Measurements from ENCODE around the gene MDM4.
"Not testable (repeated sequence)": the region's sequence is repeated elsewhere in the genome, so short reads cannot be mapped to it uniquely, and the experiment has no call there.

Gene MDM4

GRCh38 chr1:204563780-204564179 lies 47.6 kb downstream of the MDM4 start:
- no peak for DNase-seq

DNA sequence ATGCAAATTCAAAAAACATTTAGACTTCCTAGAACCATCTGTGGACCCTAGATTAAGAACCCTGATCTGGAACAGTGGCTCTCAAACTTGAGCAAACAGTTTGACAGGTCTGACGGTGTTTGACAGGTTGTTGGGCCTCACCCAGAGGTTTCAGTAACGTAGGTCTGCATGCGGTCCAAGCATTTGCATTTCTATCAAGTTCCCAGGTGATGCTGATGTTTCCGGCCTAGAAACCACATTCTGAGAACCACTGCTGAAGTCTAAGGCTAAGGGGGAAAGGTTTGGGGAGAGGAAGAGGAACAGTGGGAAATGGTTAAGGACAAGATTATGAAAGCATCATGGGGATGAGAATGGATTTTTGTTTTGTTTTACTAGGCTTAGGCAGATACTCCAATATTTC lies 48.6 kb downstream of the MDM4 start:
- DNase-seq, result peak; percentile 32

- DNase-seq, result peak; percentile 82
These were observed 49.7 kb downstream of the MDM4 start for GRCh38 chr1:204565617-204566582.

DNA sequence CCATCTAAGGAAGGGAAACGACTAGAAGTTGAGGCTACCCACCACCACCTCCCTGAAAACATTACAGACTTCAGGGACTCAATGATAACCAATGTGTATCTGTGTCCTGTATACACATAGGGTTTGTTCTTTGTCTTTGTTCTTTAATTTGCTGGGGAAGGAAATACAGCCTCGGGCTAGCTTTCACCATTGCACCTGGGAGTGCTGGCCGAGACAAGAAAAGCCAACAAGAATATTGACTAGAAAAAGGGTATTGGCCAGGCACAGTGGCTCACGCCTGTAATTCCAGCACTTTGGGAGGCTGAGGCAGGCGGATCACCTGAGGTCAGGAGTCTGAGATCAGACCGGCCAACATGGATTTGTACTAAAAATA lies 50.4 kb downstream of the MDM4 start:
- DNase-seq, result no peak

GRCh38 chr1:204567071-204567470 lies 50.9 kb downstream of the MDM4 start:
- DNase-seq, result no peak

- DNase-seq, result no peak
These were observed 52.5 kb downstream of the MDM4 start for GRCh38 chr1:204568576-204569315.

- no peak for DNase-seq
These were observed 53.3 kb downstream of the MDM4 start for GRCh38 chr1:204569478-204569877.

- not testable (repeated sequence) for DNase-seq
These were observed 53.8 kb downstream of the MDM4 start for GRCh38 chr1:204570021-204570420.

GRCh38 chr1:204571128-204571527 lies 54.9 kb downstream of the MDM4 start:
- no peak for DNase-seq

GRCh38 chr1:204571631-204572030 lies 55.4 kb downstream of the MDM4 start:
- no peak for DNase-seq

DNA sequence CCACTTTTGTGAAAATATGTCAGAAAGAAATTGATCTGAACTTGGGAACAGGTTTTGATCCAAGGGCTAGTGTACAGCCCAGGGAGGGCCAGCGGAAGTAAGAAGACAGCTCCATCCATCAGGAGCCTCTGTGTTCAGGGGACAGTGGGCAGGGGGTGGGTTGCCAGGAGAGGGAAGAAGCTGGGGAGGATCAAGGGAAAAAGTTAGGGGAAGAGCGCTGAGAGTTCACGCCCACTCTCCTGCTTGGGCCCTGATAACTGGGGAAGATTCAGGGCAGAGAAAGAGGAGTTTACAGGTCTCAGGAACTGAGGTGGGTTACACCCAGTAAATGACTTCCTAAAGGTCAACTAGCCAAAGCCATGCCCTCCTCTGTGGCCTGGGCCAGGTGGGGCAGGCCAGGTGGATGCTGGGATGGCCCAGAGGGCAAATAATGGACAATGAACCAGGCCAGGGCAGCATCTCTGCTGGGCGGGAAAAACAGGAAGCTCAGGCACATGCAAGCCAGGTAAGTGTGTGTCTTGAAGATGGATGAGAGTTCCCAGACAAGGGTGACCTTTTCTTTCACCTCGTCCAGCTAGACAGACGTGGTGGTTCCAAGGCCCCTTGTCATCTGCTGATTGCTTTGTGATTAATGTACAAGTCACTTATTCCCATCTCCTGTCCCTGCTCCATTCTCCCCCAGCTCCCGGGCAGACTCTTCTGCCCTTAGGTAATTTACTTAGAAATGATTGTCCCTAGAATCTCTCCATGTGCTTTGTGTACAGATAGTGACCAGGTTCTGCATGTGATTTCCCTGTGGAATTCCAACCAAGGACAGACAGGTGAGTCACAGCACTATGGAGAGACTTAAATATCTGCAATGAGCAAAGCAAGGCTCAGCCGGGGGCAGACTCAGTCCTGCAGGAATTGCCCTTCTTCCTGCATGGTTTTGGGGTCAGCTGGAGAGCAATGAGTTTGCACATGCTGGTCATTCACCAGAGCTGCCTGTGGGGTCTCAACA lies 57.0 kb downstream of the MDM4 start:
- no peak for DNase-seq

DNA sequence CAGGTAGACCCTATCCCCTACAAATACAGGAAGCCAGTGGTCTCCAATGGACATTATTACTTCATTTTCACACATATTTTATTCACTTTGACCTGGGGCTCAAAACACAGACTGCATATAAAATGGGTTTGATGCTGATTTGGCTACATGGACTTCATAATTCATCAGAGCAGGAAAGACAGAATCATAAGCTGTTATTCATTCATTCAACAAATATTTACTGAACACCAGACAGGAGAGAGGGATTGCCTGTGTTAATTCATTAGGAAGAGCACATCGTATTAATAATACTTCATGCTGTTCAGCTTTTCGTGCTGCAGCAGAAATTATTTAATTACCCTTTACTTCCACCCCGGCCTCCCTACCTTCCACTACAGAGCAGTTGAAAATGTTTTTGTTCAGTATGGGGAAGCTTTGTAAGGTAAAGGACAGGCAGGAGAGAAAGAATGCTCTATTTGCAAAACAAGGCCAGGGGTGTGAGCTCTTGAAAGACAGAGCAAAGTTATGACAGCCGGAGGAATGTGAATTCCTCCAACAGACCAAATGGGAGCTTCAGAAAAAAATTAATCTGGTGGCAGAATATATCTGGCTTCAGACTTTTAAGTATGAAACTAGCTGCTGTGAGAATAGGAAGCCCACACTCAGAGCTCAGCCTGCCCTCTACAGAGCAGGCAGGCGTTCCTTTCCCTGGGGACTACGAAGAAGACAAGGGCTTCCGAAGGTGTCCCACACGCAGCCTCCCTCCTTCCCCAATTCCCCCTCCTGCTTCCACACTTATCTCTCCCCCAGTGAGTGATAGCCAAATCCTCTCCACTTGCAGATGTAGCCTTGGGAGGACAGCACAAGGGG lies 58.0 kb downstream of the MDM4 start:
- DNase-seq, result no peak

- no peak for DNase-seq
These were observed 58.6 kb downstream of the MDM4 start for GRCh38 chr1:204574865-204575163.

- no peak for DNase-seq
These were observed 59.3 kb downstream of the MDM4 start for GRCh38 chr1:204575221-204576190.

DNA sequence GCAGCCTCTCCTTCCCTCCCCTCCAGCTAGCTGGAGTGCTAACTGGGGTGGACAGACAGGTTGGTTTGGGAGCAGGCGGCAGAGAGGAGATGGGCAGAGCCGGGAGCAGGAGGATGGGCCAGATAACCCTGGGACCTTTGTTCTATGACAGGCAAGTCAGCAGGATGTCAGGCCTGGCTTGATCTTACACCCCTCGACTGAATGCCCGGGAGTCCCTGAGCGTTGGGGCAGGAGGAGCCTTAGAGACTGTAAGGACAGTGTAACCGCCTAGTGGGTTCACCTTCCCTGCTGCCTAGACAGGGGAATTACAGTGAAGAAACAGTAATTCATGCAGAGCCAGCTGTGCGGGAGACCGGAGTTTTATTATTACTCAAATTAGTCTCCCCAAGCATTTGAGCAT lies 60.2 kb downstream of the MDM4 start:
- DNase-seq, result no peak

GRCh38 chr1:204577794-204578478 lies 61.7 kb downstream of the MDM4 start:
- no peak for DNase-seq

DNA sequence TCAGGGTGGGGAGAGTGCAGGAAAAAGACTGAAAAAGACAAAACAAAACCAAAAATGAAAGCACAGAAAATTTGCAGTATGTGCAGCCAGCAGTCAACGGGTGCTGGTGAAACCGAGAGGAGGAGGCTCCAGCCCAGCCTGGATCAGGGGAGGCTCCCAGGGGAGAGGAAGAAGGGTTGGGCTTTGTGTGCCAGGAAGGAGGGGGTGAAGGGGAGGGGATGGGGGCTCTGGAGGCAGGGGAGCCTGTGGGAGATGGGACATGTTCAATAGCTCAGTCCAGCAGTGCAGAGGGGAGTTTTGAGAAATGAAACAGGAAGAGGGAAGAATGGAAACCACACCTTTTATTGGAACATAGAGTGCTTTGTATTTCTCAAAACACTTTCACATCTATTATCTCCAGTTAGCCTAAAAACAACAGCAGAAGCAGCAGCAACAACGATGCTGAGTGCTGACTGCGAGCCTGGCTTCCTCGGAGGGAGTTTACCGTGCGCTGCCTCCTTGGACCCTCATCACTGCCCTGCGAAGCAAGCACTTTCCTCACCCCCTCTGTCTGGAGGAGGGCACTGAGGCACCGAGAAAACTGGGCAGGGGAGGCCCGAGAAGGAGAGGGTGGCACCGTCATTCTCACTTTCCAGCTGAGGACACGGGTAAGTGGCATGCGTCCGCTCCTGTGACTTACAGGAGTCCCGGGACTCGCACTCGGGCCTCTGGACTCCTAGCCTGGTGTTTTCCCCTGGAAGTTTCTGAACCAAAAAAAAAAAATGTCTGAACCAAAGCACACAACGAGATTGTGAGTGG lies 62.9 kb downstream of the MDM4 start:
- no peak for DNase-seq

GRCh38 chr1:204579681-204580080 lies 63.5 kb downstream of the MDM4 start:
- DNase-seq, result no peak

- no peak for DNase-seq
These were observed 64.7 kb downstream of the MDM4 start for GRCh38 chr1:204580862-204581261.
